HG03571 (cell line): ENCODE measurements around the gene SH3BP1.

Experiments used
- ATAC-seq: cut with Tn5 transposase; IDR thresholded peaks from one replicate; pipeline ENCODE4 v1.9.1; 2021; ENCODE audit not compliant: unreplicated experiment

The SH3BP1 gene

DNA sequence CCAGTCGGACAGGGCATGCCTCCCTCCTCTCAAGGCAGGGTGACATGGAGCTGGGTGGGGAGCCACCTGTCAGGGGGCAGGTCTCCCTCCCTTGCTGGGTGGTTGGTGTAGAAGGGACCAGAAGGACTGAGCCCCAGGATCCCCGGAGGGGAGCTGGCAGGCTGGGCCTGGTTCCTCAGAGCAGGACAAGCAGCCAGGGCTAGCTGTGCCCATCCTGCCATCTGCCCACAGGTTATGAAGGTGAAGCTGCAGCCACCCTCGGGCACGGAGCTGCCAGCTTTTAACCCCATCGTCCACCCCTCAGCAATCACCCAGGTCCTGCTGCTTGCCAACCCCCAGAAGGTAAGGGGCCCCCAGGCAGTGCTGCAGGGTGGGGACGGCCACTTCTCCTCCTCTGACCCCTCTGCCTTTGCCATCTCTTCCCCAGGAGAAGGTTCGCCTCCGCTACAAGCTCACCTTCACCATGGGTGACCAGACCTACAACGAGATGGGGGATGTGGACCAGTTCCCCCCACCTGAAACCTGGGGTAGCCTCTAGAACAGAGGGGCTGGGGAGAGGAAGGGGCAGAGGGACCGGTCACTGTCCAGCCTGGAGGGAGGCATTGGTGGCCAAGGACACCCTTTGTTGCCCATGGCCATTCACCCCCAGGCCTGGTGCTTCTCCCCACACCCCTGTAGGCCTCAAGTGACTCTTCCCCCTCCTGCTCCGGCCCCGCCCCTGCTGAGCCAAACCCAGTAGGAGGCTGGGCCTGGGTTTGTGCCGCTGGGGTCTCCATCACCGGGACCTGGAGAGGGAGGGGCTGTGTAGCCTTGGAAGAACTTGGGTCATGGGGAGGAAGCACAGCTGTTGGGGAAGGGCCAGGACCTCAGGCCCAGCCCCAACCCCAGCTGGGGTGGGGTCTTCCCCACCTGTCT lies 7.0 kb upstream of the SH3BP1 start:
- peak; percentile 9 for ATAC-seq

DNA sequence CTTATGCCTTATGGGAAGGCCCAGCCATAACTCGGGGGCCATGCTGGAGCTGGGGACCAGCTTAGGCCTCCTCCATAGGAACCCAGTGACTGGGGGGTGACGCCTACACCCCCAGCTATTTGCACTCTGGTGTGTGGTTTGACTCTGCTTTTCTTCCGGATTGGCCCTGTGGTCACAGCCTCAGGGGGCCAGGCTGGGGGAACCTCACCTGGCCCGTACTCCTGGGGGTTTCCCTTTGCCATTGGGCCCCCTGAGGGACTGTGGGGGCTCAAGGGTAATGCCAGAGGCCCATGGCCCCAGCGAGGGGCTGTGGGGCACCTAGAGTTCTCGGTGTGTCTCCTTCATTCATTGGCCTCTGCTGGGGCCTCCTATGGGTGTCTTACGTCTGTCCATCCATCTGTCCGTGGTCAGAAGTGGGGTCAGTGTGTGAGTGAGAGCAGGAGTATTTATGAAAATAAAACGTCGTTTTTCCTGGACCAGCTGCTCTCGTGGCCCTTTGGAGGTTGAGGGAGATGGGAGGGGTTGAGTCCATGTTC lies 6.3 kb upstream of the SH3BP1 start:
- ATAC-seq: peak; percentile 38

DNA sequence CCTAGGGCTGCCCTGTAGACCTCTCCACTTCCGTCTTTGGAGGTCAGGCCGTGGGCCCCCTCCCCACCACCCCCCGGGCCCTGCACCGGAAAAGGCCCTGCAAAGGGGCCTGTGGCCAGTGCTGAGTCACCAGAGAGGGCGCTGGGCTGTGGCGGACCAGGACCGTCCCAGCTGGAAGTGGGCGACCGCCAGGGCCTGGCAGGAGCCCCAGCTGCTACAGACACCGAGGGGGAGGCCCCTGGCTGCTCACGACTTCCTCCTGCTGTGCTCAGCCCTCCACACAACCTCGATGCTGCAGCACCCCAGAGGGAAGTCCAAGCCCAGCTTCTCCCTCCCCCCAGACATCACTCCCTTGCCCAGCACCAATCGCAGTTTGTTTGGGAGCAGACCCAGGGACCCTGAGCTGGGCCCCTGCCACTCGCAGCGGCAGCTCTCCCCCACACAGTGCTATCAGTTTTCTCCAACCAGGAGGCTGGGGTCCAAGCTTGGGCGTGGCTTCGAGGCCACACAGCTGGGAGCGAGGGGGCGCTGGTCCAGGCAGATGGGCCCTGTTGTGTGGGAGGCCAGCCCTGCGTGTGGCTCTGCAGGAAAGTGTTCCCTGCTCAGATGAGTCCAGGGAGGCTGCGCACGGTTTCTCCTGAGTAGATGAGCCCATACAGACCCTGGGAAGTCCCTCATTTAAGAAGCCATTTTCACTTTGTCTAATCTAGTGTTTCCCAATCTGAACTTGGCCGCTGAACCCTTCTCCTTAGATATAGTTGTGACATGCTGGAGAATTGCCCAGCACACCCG lies 5.6 kb upstream of the SH3BP1 start:
- peak; percentile 52 for ATAC-seq

DNA sequence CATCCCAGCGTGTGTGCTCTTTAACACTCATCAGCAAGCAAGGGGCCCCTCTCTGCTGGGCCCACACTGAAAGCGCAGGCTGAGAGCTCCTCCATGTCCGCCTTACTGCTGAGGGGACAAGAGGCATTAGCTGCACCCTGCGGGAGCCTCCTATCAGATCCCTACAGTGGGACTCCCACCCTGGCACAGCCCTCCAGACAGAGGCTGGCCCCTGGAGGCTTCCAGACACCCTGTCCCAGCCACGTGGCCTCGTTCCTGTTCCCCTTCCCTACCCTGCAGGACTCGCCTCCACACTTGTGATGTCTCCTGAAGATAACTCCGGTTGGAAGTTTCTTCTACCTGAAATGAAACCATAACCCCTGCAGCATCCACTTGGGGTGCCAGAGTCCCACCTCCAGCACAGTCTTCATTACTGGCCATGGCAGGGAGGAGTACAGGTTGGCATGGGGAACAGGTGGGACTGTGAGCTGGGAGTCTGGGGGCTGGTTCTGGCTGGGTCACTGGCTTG lies 5.0 kb upstream of the SH3BP1 start:
- no peak for ATAC-seq

DNA sequence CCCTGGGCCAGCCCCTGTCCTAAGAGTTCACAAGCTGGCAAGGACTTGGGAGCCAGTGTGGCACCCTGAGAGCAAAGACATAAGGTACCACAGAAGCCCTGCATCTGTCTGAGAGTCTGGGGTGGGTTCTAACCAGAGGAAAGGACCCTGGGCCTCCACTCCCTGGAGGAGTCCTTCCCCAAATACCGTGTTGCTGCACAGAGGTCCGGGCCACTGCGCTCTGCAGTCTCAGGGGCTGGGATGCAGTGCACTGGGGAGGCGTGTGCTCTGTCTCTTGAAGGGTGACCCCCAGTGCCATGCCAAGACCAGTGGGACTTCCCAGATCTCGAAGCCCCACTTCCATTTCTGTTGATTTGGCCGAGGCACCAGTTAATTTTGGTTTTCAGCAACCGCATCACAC lies 4.3 kb upstream of the SH3BP1 start:
- ATAC-seq: no peak

DNA sequence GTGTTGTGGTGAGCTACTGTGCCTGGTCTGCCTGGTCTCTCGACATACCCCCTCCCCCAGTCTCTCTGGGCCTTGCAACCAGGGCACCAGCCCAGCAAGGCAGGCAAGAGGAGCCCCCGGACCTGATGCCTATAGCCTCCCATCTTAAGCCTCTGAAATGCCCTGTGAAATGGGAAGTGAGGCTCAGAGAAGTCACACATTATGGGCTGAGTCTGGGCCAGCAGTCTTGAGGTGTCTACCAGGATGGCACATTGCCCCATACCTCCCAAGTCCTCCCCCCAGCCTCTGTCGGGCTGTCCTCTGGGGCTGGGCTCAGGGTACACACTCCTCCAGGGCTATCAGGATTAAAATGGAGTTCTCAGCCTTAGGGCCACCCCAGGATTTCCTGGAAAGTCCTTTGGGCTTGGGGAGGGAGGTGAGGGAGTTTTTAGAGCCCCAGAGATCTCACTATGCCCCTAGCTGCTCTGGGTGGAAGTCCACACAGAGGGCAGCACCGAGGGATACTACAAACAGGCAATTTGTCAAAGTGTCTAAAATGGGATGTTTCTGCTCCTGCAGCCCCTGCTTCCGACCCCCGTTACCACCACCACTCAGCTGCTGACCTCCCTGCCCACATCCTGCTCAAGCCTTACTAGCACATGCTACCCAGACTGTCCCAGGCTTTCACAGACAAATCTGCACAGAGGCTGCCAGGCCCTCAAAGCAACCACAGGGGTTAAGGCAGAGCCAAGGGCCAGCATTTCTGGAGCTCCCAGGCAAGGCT lies 3.1 kb upstream of the SH3BP1 start:
- no peak for ATAC-seq

DNA sequence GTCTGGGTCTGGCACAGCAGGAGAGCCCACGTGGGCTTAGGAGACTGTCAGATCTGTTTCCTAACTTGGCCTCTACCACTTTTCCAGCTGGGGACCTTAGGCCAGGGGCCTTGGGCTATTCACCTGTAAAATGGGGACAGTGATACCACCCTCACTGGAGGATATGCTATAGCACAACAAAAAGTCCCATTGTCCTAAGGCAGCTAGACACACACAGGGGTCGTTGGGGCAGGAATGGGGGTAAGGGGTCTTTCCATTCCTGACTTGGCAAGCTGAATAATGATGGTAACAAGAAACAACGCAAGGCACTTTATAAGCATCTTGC lies 2.6 kb upstream of the SH3BP1 start:
- no peak for ATAC-seq

DNA sequence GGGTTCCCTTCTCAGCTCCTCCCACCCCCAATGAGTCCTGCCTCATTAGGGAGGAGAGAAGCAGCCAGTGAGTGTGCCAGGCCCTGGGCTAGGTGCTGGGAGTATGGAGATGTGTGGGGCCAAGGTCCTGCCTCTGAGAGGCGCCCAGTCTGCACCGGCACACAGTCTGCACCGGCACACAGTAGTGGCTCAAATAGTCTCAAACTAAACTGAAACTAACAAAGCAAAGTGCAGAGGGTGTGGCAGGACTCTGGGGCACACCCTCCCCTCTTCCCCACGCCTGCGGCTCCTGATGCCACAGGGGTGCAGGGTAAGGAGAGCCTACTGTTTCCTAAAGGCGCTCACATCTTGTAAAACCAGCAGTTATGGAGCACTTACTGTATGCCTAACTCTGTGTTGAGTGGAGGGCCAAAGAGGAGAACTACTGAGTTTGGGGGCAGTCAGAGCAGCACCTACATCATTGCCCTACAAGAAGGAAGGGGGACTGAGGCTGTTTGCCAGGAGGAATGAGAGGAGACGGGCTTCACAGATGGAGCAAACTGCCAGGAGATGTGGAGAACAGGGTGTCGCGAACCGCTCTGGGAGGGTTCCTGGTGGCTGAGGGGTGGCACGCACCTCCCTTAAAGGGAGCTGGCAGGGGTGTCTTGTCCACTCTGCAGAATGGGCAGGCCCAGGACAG lies 939 bp upstream of the SH3BP1 start:
- ATAC-seq: no peak

DNA sequence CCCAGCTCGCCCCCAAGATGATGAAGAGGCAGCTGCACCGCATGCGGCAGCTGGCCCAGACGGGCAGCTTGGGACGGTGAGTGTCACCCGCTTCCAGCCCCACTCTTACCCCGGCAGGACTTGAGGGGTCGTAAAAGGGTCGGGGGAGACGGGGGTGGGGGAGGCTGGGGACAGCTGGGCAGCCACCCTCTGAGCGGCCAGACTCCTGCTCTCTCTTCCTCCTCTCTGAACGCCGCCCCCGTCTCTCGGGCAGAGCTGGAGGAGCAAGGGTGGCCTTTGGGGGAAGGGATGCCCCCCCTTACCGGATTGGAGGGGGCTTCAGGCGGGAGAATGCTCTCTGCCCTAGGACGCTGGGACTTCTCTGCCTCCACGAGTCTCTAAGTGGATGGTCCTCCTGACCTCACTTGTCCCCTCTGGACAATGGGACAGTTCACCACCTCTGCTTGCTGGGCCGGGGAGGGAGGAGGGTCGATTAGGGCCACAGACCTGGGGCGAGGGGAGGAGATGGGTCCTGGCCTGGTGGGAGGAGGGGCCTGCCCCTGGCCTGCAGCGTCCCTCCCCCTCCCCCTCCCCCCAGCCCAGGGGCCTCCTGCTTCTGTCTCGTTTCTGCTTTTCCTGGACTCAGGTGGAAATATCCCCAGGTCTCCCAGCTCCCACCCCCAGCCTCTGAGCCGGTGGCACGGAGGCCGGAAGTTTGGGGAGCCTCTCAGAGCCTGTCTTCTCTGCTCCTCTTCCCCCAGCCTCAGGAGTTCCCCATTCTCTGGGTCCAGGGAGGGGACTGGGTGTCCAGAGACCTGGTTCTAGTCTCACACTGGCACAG lies 512 bp downstream of the SH3BP1 start:
- no peak for ATAC-seq

DNA sequence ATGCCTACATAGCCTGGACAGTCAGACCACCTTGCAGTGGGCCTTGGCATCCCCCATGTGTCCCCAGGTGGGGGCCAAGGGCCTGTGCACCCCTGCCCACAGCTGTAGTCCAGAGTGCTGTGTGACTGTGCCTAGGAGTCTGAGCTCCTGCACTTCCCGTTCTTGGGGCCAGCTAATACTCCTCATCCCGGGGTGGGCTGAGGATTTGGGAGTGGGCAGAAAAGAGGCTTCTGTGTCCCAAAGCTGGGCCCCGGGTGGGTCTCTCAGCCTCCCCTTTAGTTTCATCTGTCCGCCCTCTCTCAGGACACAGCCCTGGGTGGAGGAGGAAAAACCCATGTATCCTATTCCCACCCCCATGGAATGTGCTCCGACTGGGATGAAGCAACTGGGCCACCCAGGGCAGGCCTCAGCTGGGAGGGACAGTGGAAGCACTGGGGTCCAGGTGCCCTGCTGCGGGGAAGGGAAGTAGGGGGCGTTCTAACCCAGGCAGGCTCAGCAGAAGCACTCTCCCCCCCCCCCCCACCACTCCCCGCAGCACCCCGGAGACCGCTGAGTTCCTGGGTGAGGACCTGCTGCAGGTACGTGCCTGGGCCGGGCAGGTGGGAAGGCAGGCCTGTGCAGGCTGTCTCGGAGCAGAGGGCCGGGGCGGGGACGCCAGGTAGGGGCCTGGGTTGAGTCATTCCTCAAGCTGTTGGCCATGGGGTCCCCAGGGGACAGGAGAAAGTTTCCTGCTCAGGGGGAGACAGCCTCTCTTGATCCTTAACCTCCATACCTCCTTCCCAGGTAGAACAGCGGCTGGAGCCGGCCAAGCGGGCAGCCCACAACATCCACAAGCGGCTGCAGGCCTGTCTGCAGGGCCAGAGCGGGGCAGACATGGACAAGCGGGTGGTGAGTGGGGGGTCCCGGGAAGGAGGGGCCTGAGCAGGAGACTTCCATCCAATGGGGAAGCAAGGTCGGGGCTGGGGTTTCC lies 1.4 kb downstream of the SH3BP1 start:
- ATAC-seq: no peak

DNA sequence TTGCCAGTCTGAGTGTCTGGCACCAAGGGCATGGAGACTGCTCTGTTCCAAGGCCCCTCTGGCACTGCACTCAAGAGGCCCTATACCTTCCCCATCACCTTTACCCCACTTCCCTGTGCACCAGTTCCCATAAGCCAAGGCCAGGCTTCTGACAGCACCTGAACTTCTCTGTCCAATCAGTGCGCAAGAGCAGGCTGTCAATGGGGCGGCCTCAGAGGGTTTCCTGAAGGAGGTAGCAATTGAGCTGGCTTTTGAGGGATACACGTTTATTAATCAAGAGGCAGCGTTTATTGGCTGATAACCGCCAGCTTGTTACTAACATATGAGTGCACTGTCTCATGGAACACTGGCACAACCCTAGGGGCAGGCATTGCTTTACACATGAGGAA lies 2.1 kb downstream of the SH3BP1 start:
- ATAC-seq: no peak

DNA sequence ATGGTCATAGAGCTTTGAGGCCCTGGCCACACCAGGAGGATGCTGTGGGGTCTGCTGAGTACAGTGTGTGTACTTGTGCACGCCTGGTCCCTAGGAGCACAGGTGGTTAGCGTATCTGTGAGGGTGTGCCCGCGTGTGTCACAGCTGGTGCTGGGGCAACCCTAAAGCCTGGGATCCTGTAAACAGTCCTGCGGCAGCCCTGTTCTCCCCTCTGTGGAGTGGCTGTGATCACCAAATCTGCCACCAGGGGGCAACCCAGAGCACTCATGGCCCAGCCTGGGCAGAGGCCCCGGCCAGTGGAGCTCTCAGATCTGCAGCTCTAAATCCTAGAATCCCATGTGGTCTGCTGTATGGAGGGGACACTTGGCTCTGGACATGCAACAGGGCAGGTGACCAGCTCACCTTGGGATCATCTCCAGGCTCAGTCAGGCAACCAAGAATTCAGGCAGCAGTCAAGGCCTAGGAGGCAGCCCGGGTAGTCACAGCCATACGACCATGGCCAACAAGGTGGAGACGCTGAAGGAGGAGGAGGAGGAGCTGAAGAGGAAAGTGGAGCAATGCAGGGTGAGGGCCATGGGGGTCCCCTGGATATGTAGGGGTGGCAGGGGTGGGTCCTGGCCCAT lies 3.9 kb downstream of the SH3BP1 start:
- ATAC-seq: no peak

DNA sequence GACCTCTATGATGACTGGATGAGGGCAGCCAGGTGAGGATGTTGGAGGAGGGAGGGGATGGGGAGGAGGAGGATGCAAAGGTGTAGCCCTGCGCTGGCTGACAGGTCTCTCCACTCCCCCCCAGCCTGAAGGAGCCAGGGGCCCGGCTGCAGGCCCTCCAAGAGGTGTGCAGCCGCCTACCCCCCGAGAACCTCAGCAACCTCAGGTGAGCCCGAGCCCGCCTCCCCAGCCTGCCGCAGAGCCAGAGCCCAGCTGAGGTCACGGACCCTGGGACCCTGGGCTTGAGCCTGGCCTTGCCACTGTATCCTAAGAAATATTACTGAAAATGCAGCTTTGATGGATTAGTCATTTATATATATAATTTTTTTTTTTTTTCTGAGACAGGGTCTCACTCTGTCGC lies 7.8 kb downstream of the SH3BP1 start:
- no peak for ATAC-seq

DNA sequence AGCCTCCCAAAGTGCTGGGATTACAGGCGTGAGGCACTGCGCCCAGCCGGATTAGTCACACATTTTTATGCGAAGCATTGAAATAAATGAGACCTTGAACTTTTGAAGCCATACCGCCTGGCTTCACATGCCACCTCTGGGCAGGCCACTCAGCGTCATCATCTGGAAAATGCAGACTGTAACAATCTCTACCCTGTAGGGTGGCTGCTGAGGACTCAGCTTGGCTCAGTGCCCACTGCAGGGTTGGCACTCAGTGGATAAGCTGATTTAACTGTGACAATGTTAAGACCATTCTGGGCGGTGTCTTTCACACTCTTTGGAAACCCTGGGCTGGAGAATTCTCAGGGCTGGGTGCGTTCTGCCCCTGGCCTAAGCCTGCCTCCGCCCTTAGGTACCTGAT lies 8.5 kb downstream of the SH3BP1 start:
- ATAC-seq: no peak

DNA sequence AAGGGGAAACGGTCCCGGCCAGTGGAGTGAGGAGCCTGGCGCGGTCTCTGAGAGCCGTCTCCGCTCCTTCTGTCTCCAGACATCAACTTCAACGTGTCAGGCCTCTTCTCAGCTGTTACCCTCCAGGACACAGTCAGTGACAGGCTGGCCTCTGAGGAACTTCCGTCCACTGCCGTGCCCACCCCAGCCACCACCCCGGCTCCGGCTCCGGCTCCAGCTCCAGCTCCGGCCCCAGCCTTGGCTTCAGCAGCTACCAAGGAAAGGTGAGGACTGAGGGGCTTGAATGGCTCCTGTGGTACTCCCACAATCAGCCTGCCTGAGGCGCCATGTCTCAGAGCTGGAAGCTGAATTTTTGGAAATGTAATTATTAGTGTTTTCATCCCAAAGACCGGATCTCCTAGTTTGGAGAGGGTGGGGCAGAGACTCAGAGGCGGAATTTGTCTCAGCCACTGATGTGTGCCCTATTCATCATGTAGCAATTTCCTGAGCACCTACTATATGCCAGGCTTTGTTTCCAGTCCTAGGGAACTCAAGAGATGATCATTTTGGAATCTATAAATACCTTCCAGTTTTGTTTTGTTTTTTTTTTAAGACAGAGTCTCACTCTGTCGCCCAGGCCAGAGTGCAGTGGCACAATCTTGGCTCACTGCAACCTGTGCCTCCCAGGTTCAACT lies 11.1 kb downstream of the SH3BP1 start:
- ATAC-seq: no peak

DNA sequence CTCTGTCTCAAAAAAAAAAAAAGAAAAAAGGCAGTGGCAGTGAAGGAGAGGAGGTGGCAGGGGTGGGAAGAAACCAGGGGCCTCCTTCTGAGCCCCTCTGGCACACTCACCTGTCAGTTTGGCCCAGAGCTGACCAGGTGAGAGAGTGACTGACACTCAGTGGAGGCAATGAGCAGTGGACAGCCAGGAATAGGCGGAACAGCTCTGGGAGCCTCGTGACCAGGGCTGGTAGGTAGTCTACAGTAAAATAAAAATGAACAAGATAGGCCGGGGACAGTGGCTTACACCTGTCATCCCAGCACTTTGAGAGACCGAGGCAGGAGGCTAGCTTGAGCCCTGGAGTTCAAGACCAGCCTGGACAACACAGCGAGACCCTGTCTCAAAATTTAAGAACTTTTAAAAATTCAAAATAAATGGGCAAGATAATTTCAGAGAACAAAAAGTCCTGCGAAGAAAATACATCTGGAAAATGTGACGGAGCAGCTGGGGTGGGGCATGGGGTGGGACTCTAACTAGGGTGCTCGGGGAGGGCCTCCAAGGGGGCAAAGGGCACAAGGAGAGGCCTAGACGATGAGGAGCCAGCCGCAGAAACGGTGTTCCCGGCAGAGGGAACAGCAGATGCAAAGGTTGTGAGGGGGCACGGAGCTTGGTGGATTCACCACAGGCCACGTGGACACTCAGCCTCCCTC lies 15.2 kb downstream of the SH3BP1 start:
- ATAC-seq: no peak

DNA sequence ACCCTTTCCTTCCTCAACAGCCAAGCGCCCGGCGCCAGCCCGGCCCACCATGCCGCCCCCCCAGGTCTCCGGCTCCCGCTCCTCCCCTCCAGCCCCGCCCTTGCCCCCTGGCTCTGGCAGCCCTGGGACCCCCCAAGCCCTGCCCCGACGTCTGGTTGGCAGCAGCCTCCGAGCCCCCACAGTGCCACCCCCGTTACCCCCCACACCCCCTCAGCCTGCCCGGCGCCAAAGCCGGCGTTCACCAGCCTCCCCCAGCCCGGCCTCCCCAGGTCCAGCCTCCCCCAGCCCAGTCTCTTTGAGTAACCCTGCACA lies 15.7 kb downstream of the SH3BP1 start:
- no peak for ATAC-seq
